GM19238 (cell line): ENCODE measurements around the gene NSMCE3.
A peak's percentile ranks its signal among the peaks of the same experiment; 100 is the strongest.
"Not testable (repeated sequence)": the region's sequence is repeated elsewhere in the genome, so short reads cannot be mapped to it uniquely, and the experiment has no call there.

ENCODE experiments used
- DNase-seq: peaks from one replicate; pipeline ENCODE4 v3.0.0; 2011; ENCODE audit warnings: low spot score; ENCODE audit not compliant: insufficient read length

The NSMCE3 gene

DNA sequence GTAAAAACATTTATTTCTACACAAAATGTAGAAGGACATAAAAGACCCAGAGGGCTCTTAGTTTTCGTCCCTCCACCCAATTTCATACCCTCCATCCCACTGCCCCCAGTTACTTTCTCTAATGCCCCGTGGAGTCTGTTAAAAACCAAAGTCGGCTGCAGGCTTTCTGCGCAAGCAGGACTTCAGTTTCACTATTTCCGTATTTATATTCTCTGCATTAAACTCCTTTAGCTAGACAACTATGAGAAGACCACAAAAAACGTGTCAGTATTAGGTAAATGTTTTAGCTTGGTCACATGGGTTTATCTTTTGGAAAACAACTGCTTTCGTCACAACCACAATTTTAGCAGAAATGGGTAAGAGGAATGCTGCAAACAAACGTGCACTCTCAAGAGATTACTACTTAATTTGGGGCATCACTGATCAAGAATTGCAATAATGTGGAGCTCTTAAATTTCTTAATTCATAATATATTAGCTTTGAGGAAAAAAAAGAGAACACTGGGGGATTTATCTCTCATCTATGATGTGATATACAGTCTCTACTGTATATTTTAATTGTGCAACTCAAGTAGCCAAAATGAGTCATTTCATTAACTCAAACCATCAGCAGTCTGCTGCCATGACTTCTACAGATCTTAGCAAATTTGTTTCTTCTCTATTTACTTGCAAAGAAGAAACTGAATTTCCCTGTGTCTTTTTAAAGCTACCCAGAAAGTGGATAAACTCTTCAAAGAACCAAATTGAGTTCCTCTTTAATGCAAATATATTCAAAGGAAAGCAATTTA is 740 bp upstream of the NSMCE3 start:
- DNase-seq, result peak; percentile 4

DNA sequence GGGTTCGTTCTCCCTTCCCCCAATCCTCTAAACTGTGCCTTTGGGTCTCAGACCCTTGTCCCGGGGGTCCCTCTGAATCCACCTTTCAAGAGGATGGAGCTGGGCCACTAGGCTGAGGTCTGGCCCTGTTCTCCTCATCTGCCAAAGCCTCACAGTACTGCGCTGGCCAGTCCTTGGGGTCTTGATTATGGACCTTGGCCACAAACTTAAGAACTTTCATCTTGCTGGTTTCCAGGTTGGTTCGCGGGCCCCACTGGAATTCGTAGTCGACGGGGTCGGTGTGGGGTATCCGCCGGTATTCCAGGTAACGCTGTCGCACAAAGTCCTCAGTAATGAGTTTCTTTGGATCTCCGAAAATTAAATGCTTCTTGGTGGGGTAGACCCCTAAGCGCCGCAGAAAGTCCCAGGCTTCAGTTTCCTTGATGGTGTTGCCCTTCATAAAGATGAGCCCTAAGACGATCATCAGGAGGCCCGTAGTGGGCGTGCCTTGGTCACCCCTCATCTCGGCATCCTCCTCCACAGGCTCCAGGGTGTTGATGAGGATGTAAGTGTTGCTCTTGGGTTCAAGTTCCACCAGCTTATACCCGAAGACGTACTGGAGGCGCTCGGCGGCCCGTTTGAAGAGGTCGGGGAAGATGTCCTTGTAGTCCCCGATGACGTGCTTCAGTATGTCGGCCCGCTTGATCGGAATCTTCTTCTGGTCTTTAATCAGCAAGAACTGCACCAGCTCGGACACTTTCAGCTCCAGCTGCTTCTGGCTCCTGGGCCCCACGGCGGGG is 727 bp downstream of the NSMCE3 start:
- DNase-seq, result peak; percentile 13

DNA sequence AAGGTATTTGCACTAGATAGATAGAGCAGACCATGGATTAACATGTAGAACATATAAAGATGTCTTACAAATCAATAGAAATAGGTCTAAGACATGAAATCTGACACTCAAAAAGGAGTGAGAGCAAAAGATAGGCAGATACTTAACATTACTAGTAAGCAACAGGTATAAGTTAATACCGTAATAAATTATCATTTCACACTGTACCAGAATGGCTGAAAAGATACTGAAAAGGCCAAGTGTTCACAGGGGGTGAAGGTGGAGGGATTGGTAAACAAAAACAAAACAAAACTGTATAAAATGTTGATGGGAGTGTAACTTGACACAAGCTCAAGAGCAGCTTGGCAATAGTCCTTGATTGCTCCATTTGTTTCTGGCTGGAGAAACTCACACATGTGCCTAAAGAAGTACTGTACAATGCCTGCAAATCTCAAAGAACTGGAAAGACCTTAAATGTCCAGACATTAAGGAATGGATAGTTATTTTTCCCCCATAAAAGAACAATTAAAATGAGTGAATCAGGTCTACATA is 3.5 kb downstream of the NSMCE3 start:
- no peak for DNase-seq

GRCh38 chr15:29263289-29263688 is 6.3 kb downstream of the NSMCE3 start:
- DNase-seq, result no peak

DNA sequence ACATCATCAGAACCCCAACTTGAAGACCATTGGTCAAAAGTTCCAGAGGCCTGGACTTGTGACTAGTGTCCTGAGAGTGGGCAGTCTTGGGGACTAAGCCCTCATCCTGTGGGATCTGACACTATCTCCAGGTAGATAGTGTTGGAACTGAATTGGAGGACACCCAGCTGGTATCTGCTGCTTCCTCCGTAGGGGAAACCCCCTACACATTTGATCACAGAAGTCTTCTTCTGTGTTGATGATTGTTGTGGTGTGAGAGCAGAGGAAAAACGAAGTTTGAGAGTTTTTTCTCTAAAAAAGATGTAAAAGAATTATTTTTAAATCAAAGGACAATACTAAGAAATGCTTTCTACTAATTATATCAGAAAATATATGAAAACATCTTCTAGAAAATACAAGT is 6.9 kb downstream of the NSMCE3 start:
- DNase-seq, result no peak

GRCh38 chr15:29260896-29261295 is 8.7 kb downstream of the NSMCE3 start:
- no peak for DNase-seq

GRCh38 chr15:29259233-29259632 is 10.4 kb downstream of the NSMCE3 start:
- DNase-seq, result no peak

GRCh38 chr15:29252234-29252633 is 17.4 kb downstream of the NSMCE3 start:
- no peak for DNase-seq

GRCh38 chr15:29244544-29244943 is 25.1 kb downstream of the NSMCE3 start:
- no peak for DNase-seq

- DNase-seq, result no peak
Measured at GRCh38 chr15:29244123-29244522, 25.5 kb downstream of the NSMCE3 start.

- no peak for DNase-seq
Measured at GRCh38 chr15:29242456-29243242, 27.0 kb downstream of the NSMCE3 start.

GRCh38 chr15:29241207-29241606 is 28.4 kb downstream of the NSMCE3 start:
- no peak for DNase-seq

DNA sequence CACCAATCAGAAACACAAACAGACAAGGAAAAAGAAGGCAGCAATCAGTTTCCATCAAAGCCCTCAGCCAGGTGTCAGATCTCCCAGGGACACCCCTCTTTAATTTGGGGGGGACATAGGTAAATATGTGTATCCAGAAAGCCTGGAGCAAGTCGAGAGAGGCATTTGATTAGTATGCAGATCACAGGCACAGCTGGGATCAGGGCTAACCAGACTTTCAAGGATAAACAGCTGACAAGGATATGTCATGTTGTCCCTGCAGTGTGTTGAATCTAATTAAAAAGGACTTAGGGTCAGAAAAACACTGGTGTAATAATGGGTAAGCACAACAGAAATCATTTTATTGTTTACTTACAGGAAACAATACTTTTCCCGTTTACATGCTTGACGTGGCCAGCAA is 30.2 kb downstream of the NSMCE3 start:
- no peak for DNase-seq

DNA sequence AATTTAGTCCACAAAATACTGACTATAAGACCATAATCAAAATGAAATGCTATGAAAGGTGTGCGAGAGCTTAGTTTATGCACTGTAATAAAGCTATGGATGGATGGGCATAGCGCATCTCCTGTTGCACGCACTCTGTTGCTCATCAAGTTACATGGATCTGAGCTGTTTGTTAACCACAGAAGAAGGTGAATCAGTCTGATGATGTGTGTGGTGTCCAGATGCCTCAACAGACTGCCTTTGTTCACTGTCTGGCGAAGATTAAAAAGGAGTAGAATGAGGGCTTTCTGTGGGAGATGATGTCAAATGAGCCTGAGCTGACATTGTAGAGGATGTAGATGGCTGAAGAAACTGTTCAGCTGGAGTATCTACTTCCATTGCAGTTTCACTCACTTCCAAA is 36.1 kb downstream of the NSMCE3 start:
- DNase-seq, result no peak

DNA sequence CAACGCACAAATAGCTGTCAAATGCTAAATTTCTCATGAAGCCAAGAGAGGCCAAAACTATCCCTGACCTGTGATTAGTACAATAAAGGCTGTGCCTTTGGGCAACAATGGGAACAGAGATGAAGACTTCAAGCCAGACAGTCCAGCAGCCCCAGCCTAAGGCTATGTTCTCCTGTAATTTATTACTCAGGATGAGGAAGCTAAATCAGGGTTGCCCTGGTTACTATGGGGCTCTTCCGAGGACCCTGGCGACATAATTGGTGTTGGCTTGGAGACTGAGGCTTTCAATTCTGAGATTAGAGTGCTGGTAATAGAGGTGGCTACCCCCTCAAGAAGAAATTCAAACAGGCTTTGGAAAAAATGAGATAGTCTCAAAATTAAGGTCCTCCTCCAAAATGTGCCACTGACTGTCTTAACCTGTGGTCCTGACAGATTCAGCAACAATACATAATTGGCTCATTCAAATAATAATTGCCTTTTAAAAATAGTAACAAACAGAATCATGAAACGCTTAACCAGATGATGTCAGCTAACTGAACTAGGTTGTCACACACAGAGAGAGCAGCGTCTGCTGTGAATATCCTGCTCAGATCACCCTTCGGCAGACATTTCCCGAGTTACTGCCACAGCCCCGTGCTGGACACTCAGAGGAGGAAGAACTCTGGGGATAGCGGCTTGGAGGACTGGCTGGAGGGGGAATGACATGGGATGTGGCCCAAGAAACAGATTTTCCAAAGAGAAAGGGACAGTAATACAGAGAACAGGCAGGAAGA is 43.0 kb downstream of the NSMCE3 start:
- no peak for DNase-seq

- DNase-seq, result no peak
Measured at GRCh38 chr15:29225534-29226234, 43.9 kb downstream of the NSMCE3 start.

DNA sequence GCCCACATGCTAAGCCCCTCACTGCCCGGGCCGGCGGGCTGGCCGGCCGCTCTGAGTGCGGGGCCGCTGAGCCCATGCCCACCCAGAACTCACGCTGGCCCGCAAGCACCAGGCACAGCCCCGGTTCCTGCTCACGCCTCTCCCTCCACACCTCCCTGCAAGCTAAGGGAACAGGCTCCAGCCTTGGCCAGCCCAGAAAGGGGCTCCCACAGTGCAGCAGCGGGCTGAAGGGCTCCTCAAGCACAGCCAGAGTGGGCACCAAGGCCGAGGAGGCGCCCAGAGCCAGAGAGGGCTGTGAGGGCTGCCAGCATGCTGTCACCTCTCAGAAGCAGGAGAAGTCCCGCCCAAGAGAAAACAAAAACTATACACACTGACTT is 44.6 kb downstream of the NSMCE3 start:
- DNase-seq, result not testable (repeated sequence)

- DNase-seq, result not testable (repeated sequence)
Measured at GRCh38 chr15:29224235-29224986, 45.2 kb downstream of the NSMCE3 start.

DNA sequence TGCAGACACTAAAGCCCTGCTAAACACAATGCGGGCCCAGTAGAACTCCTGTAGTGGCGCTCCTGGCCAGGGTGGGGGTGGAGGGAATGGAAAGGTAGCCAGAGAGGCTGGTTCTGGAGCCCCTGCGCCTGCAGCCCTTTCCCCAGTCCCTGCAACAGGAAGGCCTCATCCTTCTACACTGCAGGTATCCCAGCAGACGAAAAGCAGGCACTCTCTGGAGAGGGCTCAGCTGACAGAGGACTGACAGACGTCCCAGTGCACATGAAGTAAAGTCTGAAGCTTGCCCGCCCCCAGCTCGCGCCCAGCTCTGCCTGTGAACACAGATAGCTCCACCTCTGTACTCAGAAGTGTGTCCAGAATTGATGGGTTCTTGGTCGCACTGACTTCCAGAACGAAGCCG is 46.0 kb downstream of the NSMCE3 start:
- DNase-seq, result no peak
